Testis (tissue), 3 donors: ENCODE measurements around the gene MSI2. TPM values are rescaled to one million over a fixed set of nuclear protein-coding genes. Genes with fewer than 3 reads are reported as not detected.
A peak's percentile ranks its signal among the peaks of the same experiment; 100 is the strongest.

ENCODE experiments used
- DNase-seq: peaks from one replicate; pipeline ENCODE4 v3.0.0-alpha.2; 2019
- H3K27ac ChIP-seq, 2 donors: fragments of 200-600 bp; sonication (generic); one replicate each; pipeline ENCODE4 v1.5.1; 2019
- H3K27me3 ChIP-seq: fragments of 200-600 bp; sonication (generic); one replicate; pipeline ENCODE4 v1.5.1; 2019
- H3K36me3 ChIP-seq: fragments of 200-600 bp; sonication (generic); one replicate; pipeline ENCODE4 v1.5.1; 2017; ENCODE audit warnings: low read depth; ENCODE audit errors: missing control alignments
- H3K4me1 ChIP-seq: fragments of 200-600 bp; sonication (generic); one replicate; pipeline ENCODE4 v1.5.1; 2019
- H3K4me3 ChIP-seq, 2 donors: fragments of 200-600 bp; sonication (generic); one replicate each; pipeline ENCODE4 v1.5.1; 2017 to 2019
- H3K9me3 ChIP-seq: fragments of 200-600 bp; sonication (generic); one replicate; pipeline ENCODE4 v1.5.1; 2017
- CTCF ChIP-seq, 3 experiments: fragments of 450-650 bp in 2 of 3; fragments of 200-600 bp in 1 of 3; sonication (generic) in 1 of 3; IDR thresholded peaks; one replicate each; pipeline ENCODE4 v1.5.1; 2016 to 2019; ENCODE audit warnings: antibody characterized with exemption in 3 of 3, mild to moderate bottlenecking in 2 of 3, moderate library complexity in 1 of 3
- POLR2A ChIP-seq: fragments of 450-650 bp; IDR thresholded peaks from one replicate; pipeline ENCODE4 v1.6.1; 2017; ENCODE audit warnings: antibody characterized with exemption, mild to moderate bottlenecking, moderate library complexity
- WGBS, 2 donors: methylation state at CpG; one replicate each; pipeline ENCODE4 v1.1.5; 2018; 5-methylcytosine and 5-hydroxymethylcytosine counted together
- intact Hi-C: fragments of 100-400 bp; cut with DNase I; formaldehyde crosslinking; loops from one replicate; pipeline ENCODE4 v1.15.1; 2023; ENCODE audit warnings: low total_unique reads
- polyA plus RNA-seq: library from polyadenylated mRNA; stranded (reverse); fragments of 350-450 nt; fragmentation: Illumina TruSeq; extraction: RNeasy Lipid Tissue Mini Kit (QIAGEN cat#74804); gene quantifications from one replicate; pipeline ENCODE4 v1.2.3, GENCODE V29; 2014; ENCODE audit warnings: low read depth, low replicate concordance; ENCODE audit not compliant: insufficient read depth
- total RNA-seq, 2 donors: library from RNA; depleted of rRNA; stranded (reverse); fragments of >200 nt; gene quantifications; one replicate each; pipeline ENCODE4 v1.2.3, GENCODE V29; 2016

The MSI2 gene
- total and polyA plus RNA-seq, 3 donors from 2014 or later = 46.5 to 106 (median 76.6) TPM

GRCh38 chr17:57210972-57211411 is 45.3 kb upstream of the MSI2 start:
- 50 to 77% methylated on average over 1 to 3 of the region's 3 CpGs for WGBS, 2 donors
- Histone ChIP-seq H3K9me3 (no peaks in the 10 kb centered on the region), H3K27ac (no peak overlapping the region), H3K27me3 (no peaks in the 10 kb centered on the region), H3K4me3 (no peak overlapping the region), H3K36me3 (no peaks in the 10 kb centered on the region), H3K4me1 (no peaks in the 10 kb centered on the region)
- DNase-seq = no peak
- TF ChIP-seq CTCF (IDR thresholded peaks at IDR 0.05) = no peak
- TF ChIP-seq POLR2A = no peak
- intact Hi-C loops = no loop called here

GRCh38 chr17:57211543-57211942 is 44.8 kb upstream of the MSI2 start:
- no peak overlapping the region for H3K4me3 ChIP-seq
- no peaks in the 10 kb centered on the region for H3K36me3 ChIP-seq
- no peaks in the 10 kb centered on the region for H3K27me3 ChIP-seq
- H3K27ac ChIP-seq = no peak overlapping the region
- H3K9me3 ChIP-seq = no peaks in the 10 kb centered on the region
- WGBS, 2 donors = 75 to 88% methylated on average over 4 of the region's 4 CpGs
- no peaks in the 10 kb centered on the region for H3K4me1 ChIP-seq
- DNase-seq = no peak
- intact Hi-C loops = no loop called here
- no peak for TF ChIP-seq POLR2A
- TF ChIP-seq CTCF (IDR thresholded peaks at IDR 0.05) = no peak

GRCh38 chr17:57213180-57213825 is 43.0 kb upstream of the MSI2 start:
- H3K27ac ChIP-seq = no peak overlapping the region
- intact Hi-C loops = no loop called here
- no peaks in the 10 kb centered on the region for H3K4me1 ChIP-seq
- no peak for TF ChIP-seq CTCF (IDR thresholded peaks at IDR 0.05)
- no peak for TF ChIP-seq POLR2A
- no peaks in the 10 kb centered on the region for H3K9me3 ChIP-seq
- no peaks in the 10 kb centered on the region for H3K27me3 ChIP-seq
- peak; percentile 54 for DNase-seq
- H3K4me3 ChIP-seq = no peak overlapping the region
- 75 to 77% methylated on average over 5 of the region's 5 CpGs for WGBS, 2 donors
- H3K36me3 ChIP-seq = no peaks in the 10 kb centered on the region

GRCh38 chr17:57215317-57215716 is 41.0 kb upstream of the MSI2 start:
- Histone ChIP-seq H3K27me3 (no peaks in the 10 kb centered on the region), H3K9me3 (no peaks in the 10 kb centered on the region), H3K27ac (peak overlapping the region in 1 of 2 donors; percentile 69), H3K4me1 (no peaks in the 10 kb centered on the region), H3K36me3 (no peaks in the 10 kb centered on the region), H3K4me3 (no peak overlapping the region)
- WGBS, 2 donors = 42 to 56% methylated on average over 8 of the region's 8 CpGs
- intact Hi-C loops = no loop called here
- TF ChIP-seq POLR2A = no peak
- TF ChIP-seq CTCF (IDR thresholded peaks at IDR 0.05) = no peak
- peak; percentile 54 for DNase-seq
